Endodermal cell (in vitro differentiated cells): ENCODE measurements around the gene KIF16B. TPM values are rescaled to one million over a fixed set of nuclear protein-coding genes. Genes with fewer than 3 reads are reported as not detected.
"Not testable (repeated sequence)": the region's sequence is repeated elsewhere in the genome, so short reads cannot be mapped to it uniquely, and the experiment has no call there.

ENCODE experiments used
- DNase-seq: peaks from one replicate; pipeline ENCODE4 v3.0.0-alpha.2; 2017
- H3K27ac ChIP-seq: 2 replicates; pipeline ENCODE4 v1.5.1; 2013; ENCODE audit warnings: mild to moderate bottlenecking, low read depth, low read length, moderate library complexity
- H3K27me3 ChIP-seq: 2 replicates; pipeline ENCODE4 v1.6.1; 2013; ENCODE audit warnings: mild to moderate bottlenecking, low read length, moderate library complexity; ENCODE audit not compliant: insufficient read depth, control insufficient read depth, poor library complexity, severe bottlenecking
- H3K36me3 ChIP-seq: 2 replicates; pipeline ENCODE4 v1.7.0; 2013; ENCODE audit warnings: mild to moderate bottlenecking, low read length, moderate library complexity; ENCODE audit not compliant: control insufficient read depth, insufficient read depth
- H3K4me1 ChIP-seq: one replicate; pipeline ENCODE4 v1.7.0; 2013; ENCODE audit warnings: low read length; ENCODE audit not compliant: control insufficient read depth, insufficient read depth
- H3K4me3 ChIP-seq: 2 replicates; pipeline ENCODE4 v1.5.1; 2013; ENCODE audit warnings: mild to moderate bottlenecking, low read length, moderate library complexity
- H3K9ac ChIP-seq: 2 replicates; pipeline ENCODE4 v1.6.1; 2013; ENCODE audit warnings: mild to moderate bottlenecking, low read length, moderate library complexity; ENCODE audit not compliant: poor library complexity, severe bottlenecking; ENCODE audit errors: extremely low read depth
- H3K9me3 ChIP-seq: 2 replicates; pipeline ENCODE4 v1.6.1; 2013; ENCODE audit warnings: mild to moderate bottlenecking, low read length, moderate library complexity; ENCODE audit not compliant: control insufficient read depth
- H3K27ac Mint-ChIP-seq: 2 replicates; pipeline ENCODE4 v1.8.0; 2020; ENCODE audit warnings: mixed read lengths
- H3K27me3 Mint-ChIP-seq: 2 replicates; pipeline ENCODE4 v1.8.0; 2021; ENCODE audit warnings: mild to moderate bottlenecking, mixed read lengths; ENCODE audit not compliant: insufficient read depth
- H3K36me3 Mint-ChIP-seq: 2 replicates; pipeline ENCODE4 v1.8.0; 2020; ENCODE audit warnings: low read depth, mixed read lengths
- H3K4me1 Mint-ChIP-seq: 2 replicates; pipeline ENCODE4 v1.8.0; 2020; ENCODE audit warnings: mixed read lengths
- H3K4me3 Mint-ChIP-seq: 2 replicates; pipeline ENCODE4 v1.8.0; 2020; ENCODE audit warnings: mild to moderate bottlenecking, moderate library complexity, mixed read lengths
- H3K9me3 Mint-ChIP-seq: 2 replicates; pipeline ENCODE4 v1.8.0; 2020; ENCODE audit warnings: mild to moderate bottlenecking, mixed read lengths
- CTCF ChIP-seq: fragments of 200-600 bp; sonication (generic); conservative IDR thresholded peaks from 2 replicates; pipeline ENCODE4 v1.5.0; 2021; ENCODE audit warnings: antibody characterized with exemption, mild to moderate bottlenecking
- WGBS, 2 experiments: methylation state at CpG; one replicate each; pipeline versions ENCODE4 v1.1.5 to v1.1.7; 2013; ENCODE audit warnings: missing lambda C conversion rate in 2 of 2, mixed read lengths in 1 of 2; ENCODE audit not compliant: insufficient coverage in 1 of 2, insufficient read length in 1 of 2; 5-methylcytosine and 5-hydroxymethylcytosine counted together
- total RNA-seq, 2 donors: library from RNA; stranded (reverse); fragmentation: NEBNext Ultra II Directional in 1 of 2; extraction: Animal tissue kit (Norgen Biotek cat#: 25700) in 1 of 2; gene quantifications; 2 replicates in 1 of 2; 3 replicates in 1 of 2; pipeline ENCODE4 v1.2.1, GENCODE V29; 2021

The KIF16B gene
- total RNA-seq, 2 donors from 2014 or later, result 17.3 to 18.8 TPM

GRCh38 chr20:16520154-16520553, 53.1 kb downstream of the KIF16B start:
- no peak for DNase-seq
- H3K9me3 ChIP-seq, result no peaks in the 10 kb centered on the region
- no peaks in the 10 kb centered on the region for H3K36me3 ChIP-seq
- no peaks in the 10 kb centered on the region for H3K27me3 ChIP-seq
- WGBS, 2 experiments, result 44 to 78% methylated on average over 4 to 5 of the region's 5 CpGs
- peaks cover 4% of the 10 kb centered on the region for H3K4me1 ChIP-seq
- H3K9ac ChIP-seq, result no peak overlapping the region
- Mint-ChIP-seq H3K4me3 (no peak overlapping the region), H3K27me3 (no peaks in the 10 kb centered on the region), H3K27ac (no peak overlapping the region), H3K4me1 (peaks cover 26% of the 10 kb centered on the region), H3K9me3 (peaks cover 19% of the 10 kb centered on the region), H3K36me3 (peaks cover 37% of the 10 kb centered on the region)
- TF ChIP-seq CTCF, result no peak
- H3K27ac ChIP-seq, result no peak overlapping the region
- H3K4me3 ChIP-seq, result no peak overlapping the region

- not testable (repeated sequence) for H3K27me3 ChIP-seq, H3K4me1 ChIP-seq, H3K4me3 Mint-ChIP-seq, H3K9me3 ChIP-seq, H3K27ac Mint-ChIP-seq, H3K9ac ChIP-seq, H3K27ac ChIP-seq, H3K27me3 Mint-ChIP-seq, DNase-seq, H3K36me3 ChIP-seq, H3K4me3 ChIP-seq
- Mint-ChIP-seq H3K36me3 (peaks cover 32% of the 10 kb centered on the region), H3K4me1 (peaks cover 21% of the 10 kb centered on the region), H3K9me3 (peaks cover 15% of the 10 kb centered on the region)
- WGBS, 2 experiments, result 95 to 100% methylated on average over 4 to 8 of the region's 8 CpGs
Measured at GRCh38 chr20:16519673-16520072, 53.6 kb downstream of the KIF16B start.

- Histone ChIP-seq H3K9ac (no peak overlapping the region), H3K4me1 (peaks cover 4% of the 10 kb centered on the region), H3K27me3 (no peaks in the 10 kb centered on the region), H3K36me3 (no peaks in the 10 kb centered on the region), H3K27ac (no peak overlapping the region), H3K9me3 (no peaks in the 10 kb centered on the region), H3K4me3 (no peak overlapping the region)
- no peak for TF ChIP-seq CTCF
- H3K4me3 Mint-ChIP-seq, result no peak overlapping the region
- no peaks in the 10 kb centered on the region for H3K27me3 Mint-ChIP-seq
- no peak overlapping the region for H3K27ac Mint-ChIP-seq
- WGBS, 2 experiments, result 93 to 96% methylated on average over 3 to 4 of the region's 4 CpGs
- peaks cover 7% of the 10 kb centered on the region for H3K9me3 Mint-ChIP-seq
- peaks cover 27% of the 10 kb centered on the region for H3K36me3 Mint-ChIP-seq
- H3K4me1 Mint-ChIP-seq, result peaks cover 21% of the 10 kb centered on the region
- no peak for DNase-seq
Measured at GRCh38 chr20:16518784-16519084, 54.5 kb downstream of the KIF16B start.
